ENCODE results near the gene CEACAM3. TPM values are rescaled to one million over a fixed set of nuclear protein-coding genes. Genes with fewer than 3 reads are reported as not detected.
A peak's percentile ranks its signal among the peaks of the same experiment; 100 is the strongest.

Gene CEACAM3
- total RNA-seq, 6 donors from 2014 or later, result 1.4 to 6.0 (median 2.7) TPM; not detected in 1

GRCh38 chr19:41850381-41850780 is 54.0 kb downstream of the CEACAM3 start:
- Histone ChIP-seq H3K9me3 (no peaks in the 10 kb centered on the region), H3K36me3 (no peaks in the 10 kb centered on the region), H3K4me1 (no peaks in the 10 kb centered on the region), H3K27ac (no peak overlapping the region), H3K4me3 (no peak overlapping the region), H3K27me3 (no peaks in the 10 kb centered on the region)
- WGBS, 2 donors, result 62 to 73% methylated on average over 1 to 5 of the region's 5 CpGs
- DNase-seq, result no peak
- TF ChIP-seq EP300 (IDR thresholded peaks at IDR 0.05) (no peak), POLR2AphosphoS5 (IDR thresholded peaks at IDR 0.05) (no peak), POLR2A (IDR thresholded peaks at IDR 0.05) (no peak), CTCF (IDR thresholded peaks at IDR 0.05) (no peak)
- no peak for ATAC-seq (ENCODE audit: low FRiP score in 2 of 2)

GRCh38 chr19:41851456-41851855 is 55.1 kb downstream of the CEACAM3 start:
- H3K36me3 ChIP-seq, result no peaks in the 10 kb centered on the region
- no peak overlapping the region for H3K4me3 ChIP-seq
- DNase-seq (no peak), ATAC-seq (ENCODE audit: low FRiP score in 2 of 2) (no peak)
- H3K27me3 ChIP-seq, result no peaks in the 10 kb centered on the region
- no peaks in the 10 kb centered on the region for H3K9me3 ChIP-seq
- TF ChIP-seq CTCF (IDR thresholded peaks at IDR 0.05), result no peak
- no peak overlapping the region for H3K27ac ChIP-seq
- 37% methylated on average over 4 of the region's 4 CpGs for WGBS, 2 donors
- H3K4me1 ChIP-seq, result no peaks in the 10 kb centered on the region

- no peaks in the 10 kb centered on the region for H3K9me3 ChIP-seq
- WGBS, 2 donors, result 43 to 63% methylated on average over 2 of the region's 2 CpGs
- no peak for ATAC-seq (ENCODE audit: low FRiP score in 2 of 2)
These were observed 57.0 kb downstream of the CEACAM3 start for GRCh38 chr19:41853344-41853743.

GRCh38 chr19:41853768-41854167 is 57.4 kb downstream of the CEACAM3 start:
- Histone ChIP-seq H3K4me3 (no peak overlapping the region), H3K27me3 (no peaks in the 10 kb centered on the region), H3K9me3 (no peaks in the 10 kb centered on the region), H3K36me3 (no peaks in the 10 kb centered on the region), H3K27ac (no peak overlapping the region), H3K4me1 (no peaks in the 10 kb centered on the region)
- ATAC-seq (ENCODE audit: low FRiP score in 2 of 2), result no peak
- no peak for DNase-seq
- TF ChIP-seq POLR2AphosphoS5 (IDR thresholded peaks at IDR 0.05) (no peak), EP300 (IDR thresholded peaks at IDR 0.05) (no peak), CTCF (IDR thresholded peaks at IDR 0.05) (no peak), POLR2A (IDR thresholded peaks at IDR 0.05) (no peak)
- WGBS, 2 donors, result 42 to 43% methylated on average over 2 of the region's 2 CpGs

More at GRCh38 chr19:41853344-41853743, 57.0 kb downstream of the CEACAM3 start:
- no peak overlapping the region for H3K4me3 ChIP-seq
- H3K27ac ChIP-seq, result no peak overlapping the region
- no peaks in the 10 kb centered on the region for H3K27me3 ChIP-seq
- DNase-seq, result no peak
- H3K4me1 ChIP-seq, result no peaks in the 10 kb centered on the region
- no peak for TF ChIP-seq CTCF (IDR thresholded peaks at IDR 0.05)
- TF ChIP-seq POLR2AphosphoS5 (IDR thresholded peaks at IDR 0.05), result no peak
- TF ChIP-seq EP300 (IDR thresholded peaks at IDR 0.05), result no peak
- TF ChIP-seq POLR2A (IDR thresholded peaks at IDR 0.05), result no peak
- H3K36me3 ChIP-seq, result no peaks in the 10 kb centered on the region

GRCh38 chr19:41859213-41859617 is 62.8 kb downstream of the CEACAM3 start:
- Histone ChIP-seq H3K27me3 (no peaks in the 10 kb centered on the region), H3K36me3 (peaks cover 4 to 32% (median 24%) of the 10 kb centered on the region in 4 donors), H3K9me3 (no peaks in the 10 kb centered on the region), H3K4me3 (peak overlapping the region in 3 of 4 donors; percentile 77 to 97 (median 83)), H3K27ac (peak overlapping the region; percentile 89 to 98 (median 92)), H3K4me1 (peaks cover 31 to 39% (median 34%) of the 10 kb centered on the region in 4 donors)
- TF ChIP-seq POLR2A (IDR thresholded peaks at IDR 0.05) (no peak), POLR2AphosphoS5 (IDR thresholded peaks at IDR 0.05) (no peak), EP300 (IDR thresholded peaks at IDR 0.05) (no peak), CTCF (IDR thresholded peaks at IDR 0.05) (no peak)
- WGBS, 2 donors, result 4% methylated on average over 8 of the region's 8 CpGs
- DNase-seq (no peak), ATAC-seq (ENCODE audit: low FRiP score in 2 of 2) (no peak)
